ENCODE measurements around the gene DNAJC5.
"Not testable (repeated sequence)": the region's sequence is repeated elsewhere in the genome, so short reads cannot be mapped to it uniquely, and the experiment has no call there.

The DNAJC5 gene

GRCh38 chr20:63969838-63970713 lies 75.2 kb downstream of the DNAJC5 start, which contains the start of gene ZNF512B:
ZNF512B (minus strand) TSS chr20:63969930; CDS start chr20:63967950, 1,980 bp downstream.
- Mint-ChIP-seq H3K4me3 (peak within 1 kb of the TSS; percentile 87 to 88 (median 87)), H3K36me3 (ENCODE audit: low read depth) (peaks cover 10% of the 10 kb centered on the region), H3K27me3 (ENCODE audit: low read depth) (no peaks in the 10 kb centered on the region), H3K4me1 (peaks cover 15% of the 10 kb centered on the region), H3K9me3 (no peaks in the 10 kb centered on the region), H3K27ac (peak within 1 kb of the TSS in 2 of 3 experiments; percentile 64 to 75)
- TF ChIP-seq, protein P1, sequence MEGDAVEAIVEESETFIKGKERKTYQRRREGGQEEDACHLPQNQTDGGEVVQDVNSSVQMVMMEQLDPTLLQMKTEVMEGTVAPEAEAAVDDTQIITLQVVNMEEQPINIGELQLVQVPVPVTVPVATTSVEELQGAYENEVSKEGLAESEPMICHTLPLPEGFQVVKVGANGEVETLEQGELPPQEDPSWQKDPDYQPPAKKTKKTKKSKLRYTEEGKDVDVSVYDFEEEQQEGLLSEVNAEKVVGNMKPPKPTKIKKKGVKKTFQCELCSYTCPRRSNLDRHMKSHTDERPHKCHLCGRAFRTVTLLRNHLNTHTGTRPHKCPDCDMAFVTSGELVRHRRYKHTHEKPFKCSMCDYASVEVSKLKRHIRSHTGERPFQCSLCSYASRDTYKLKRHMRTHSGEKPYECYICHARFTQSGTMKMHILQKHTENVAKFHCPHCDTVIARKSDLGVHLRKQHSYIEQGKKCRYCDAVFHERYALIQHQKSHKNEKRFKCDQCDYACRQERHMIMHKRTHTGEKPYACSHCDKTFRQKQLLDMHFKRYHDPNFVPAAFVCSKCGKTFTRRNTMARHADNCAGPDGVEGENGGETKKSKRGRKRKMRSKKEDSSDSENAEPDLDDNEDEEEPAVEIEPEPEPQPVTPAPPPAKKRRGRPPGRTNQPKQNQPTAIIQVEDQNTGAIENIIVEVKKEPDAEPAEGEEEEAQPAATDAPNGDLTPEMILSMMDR (IDR thresholded peaks at IDR 0.05; ENCODE audit: unreplicated experiment in 3 of 3): no peak

GRCh38 chr20:63970714-63971431 lies 75.9 kb downstream of the DNAJC5 start:
- Mint-ChIP-seq H3K4me1 (peaks cover 15% of the 10 kb centered on the region), H3K27me3 (ENCODE audit: low read depth) (peaks cover 2% of the 10 kb centered on the region), H3K27ac (no peak overlapping the region), H3K36me3 (ENCODE audit: low read depth) (peaks cover 8% of the 10 kb centered on the region), H3K9me3 (no peaks in the 10 kb centered on the region), H3K4me3 (peak overlapping the region; percentile 77 to 81 (median 77))
- TF ChIP-seq, protein P1 (IDR thresholded peaks at IDR 0.05; ENCODE audit: unreplicated experiment in 3 of 3): no peak

- H3K27me3 Mint-ChIP-seq (ENCODE audit: low read depth); H3K36me3 Mint-ChIP-seq (ENCODE audit: low read depth); H3K9me3 Mint-ChIP-seq: not testable (repeated sequence)
- H3K27ac Mint-ChIP-seq: peak overlapping the region in 1 of 3 experiments; percentile 5
- H3K4me3 Mint-ChIP-seq: peak overlapping the region; percentile 51 to 81 (median 77)
- H3K4me1 Mint-ChIP-seq: peaks cover 15% of the 10 kb centered on the region
Observed at GRCh38 chr20:63971960-63972311, 77.0 kb downstream of the DNAJC5 start.

DNA sequence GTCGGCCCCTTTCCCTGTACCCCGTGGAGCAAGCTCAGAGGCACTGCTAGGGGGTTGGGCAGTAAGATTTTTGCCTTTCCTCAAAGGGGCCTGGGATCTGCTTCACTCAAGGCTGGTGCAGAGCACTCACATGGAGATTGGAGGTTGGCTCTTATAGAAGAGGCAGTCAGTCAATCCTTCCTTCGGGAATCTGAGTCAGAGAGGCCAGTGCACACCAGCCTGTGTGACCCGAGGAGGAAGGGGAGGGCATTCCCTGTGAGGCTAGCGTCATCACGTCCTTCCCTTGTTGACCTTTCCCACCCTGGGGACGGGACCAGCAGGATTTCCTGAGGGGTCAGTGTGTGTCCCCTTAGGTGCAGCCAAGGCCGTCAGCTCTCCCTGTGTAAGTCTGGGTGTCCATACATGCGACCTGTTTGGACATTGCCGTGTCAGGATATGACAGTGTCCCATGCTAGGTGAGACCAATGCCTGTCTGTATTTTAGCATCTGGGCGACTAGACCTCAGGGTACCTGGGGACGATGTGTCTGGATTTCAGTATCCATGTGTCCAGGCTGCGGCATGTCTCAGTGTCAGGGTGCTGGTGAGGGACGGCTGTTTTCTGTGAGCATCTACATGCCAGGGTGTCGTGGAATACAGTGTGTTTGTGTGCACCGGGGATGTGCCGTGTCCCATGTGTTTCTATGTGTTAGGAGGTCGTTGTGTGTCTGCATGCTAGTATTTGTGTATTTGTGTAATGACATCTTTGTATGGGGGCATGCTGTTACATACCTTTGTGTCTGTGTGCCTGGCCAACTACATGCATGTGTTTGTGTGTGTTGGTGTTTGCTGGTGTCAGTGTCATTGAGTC lies 77.6 kb downstream of the DNAJC5 start:
- no peaks in the 10 kb centered on the region for H3K9me3 Mint-ChIP-seq
- peak overlapping the region; percentile 59 to 81 (median 72) for H3K4me3 Mint-ChIP-seq
- H3K27me3 Mint-ChIP-seq (ENCODE audit: low read depth): peaks cover 3% of the 10 kb centered on the region

GRCh38 chr20:63973160-63973479 lies 78.2 kb downstream of the DNAJC5 start:
- H3K27me3 Mint-ChIP-seq (ENCODE audit: low read depth): peaks cover 3% of the 10 kb centered on the region
- no peaks in the 10 kb centered on the region for H3K9me3 Mint-ChIP-seq
- peaks cover 15% of the 10 kb centered on the region for H3K4me1 Mint-ChIP-seq
- H3K27ac Mint-ChIP-seq: peak overlapping the region in 2 of 3 experiments; percentile 24 to 51
- no peaks in the 10 kb centered on the region for H3K36me3 Mint-ChIP-seq (ENCODE audit: low read depth)
- TF ChIP-seq, protein P1 (IDR thresholded peaks at IDR 0.05; ENCODE audit: unreplicated experiment in 3 of 3): no peak
- H3K4me3 Mint-ChIP-seq: peak overlapping the region; percentile 59 to 81 (median 72)

More for the DNA sequence above, 77.6 kb downstream of the DNAJC5 start:
- H3K36me3 Mint-ChIP-seq (ENCODE audit: low read depth): no peaks in the 10 kb centered on the region
- peak overlapping the region in 2 of 3 experiments; percentile 5 to 45 for H3K27ac Mint-ChIP-seq
- H3K4me1 Mint-ChIP-seq: peaks cover 15% of the 10 kb centered on the region
- TF ChIP-seq, protein P1 (IDR thresholded peaks at IDR 0.05; ENCODE audit: unreplicated experiment in 3 of 3): no peak
